Lower lobe of right lung (tissue), 2 donors: ENCODE data around the gene HPCAL1. TPM values are rescaled to one million over a fixed set of nuclear protein-coding genes. Genes with fewer than 3 reads are reported as not detected.

Experiments
- ATAC-seq, 2 donors: fragments of 200-7000 bp; cut with Tn5 transposase; one replicate each; pipeline ENCODE4 v1.9.1; 2020 to 2022; ENCODE audit warnings: mild to moderate bottlenecking in 2 of 2, moderate library complexity in 2 of 2
- DNase-seq: peaks from one replicate; pipeline ENCODE4 v3.0.0-alpha.2; 2020
- H3K27ac ChIP-seq: fragments of 200-600 bp; one replicate; pipeline ENCODE4 v1.8.0; 2022
- H3K27me3 ChIP-seq: fragments of 200-600 bp; one replicate; pipeline ENCODE4 v1.8.0; 2022; ENCODE audit warnings: low read depth
- H3K36me3 ChIP-seq: fragments of 200-600 bp; one replicate; pipeline ENCODE4 v1.8.0; 2022; ENCODE audit warnings: mild to moderate bottlenecking
- H3K4me1 ChIP-seq: fragments of 200-600 bp; one replicate; pipeline ENCODE4 v1.8.0; 2022
- H3K4me3 ChIP-seq: fragments of 200-600 bp; one replicate; pipeline ENCODE4 v1.8.0; 2022; ENCODE audit warnings: mild to moderate bottlenecking
- H3K9me3 ChIP-seq: fragments of 200-600 bp; one replicate; pipeline ENCODE4 v1.8.0; 2022
- CTCF ChIP-seq: fragments of 200-600 bp; IDR thresholded peaks from one replicate; pipeline ENCODE4 v1.8.0; 2022; ENCODE audit warnings: antibody characterized with exemption, mild to moderate bottlenecking
- intact Hi-C: fragments of 100-400 bp; cut with DNase I; formaldehyde crosslinking; loops from one replicate; pipeline ENCODE4 v1.11.0; 2022
- total RNA-seq: library from RNA; stranded (reverse); fragmentation: NEBNext Ultra II Directional; extraction: Animal tissue kit (Norgen Biotek cat#: 25700); gene quantifications from one replicate; pipeline ENCODE4 v1.2.1, GENCODE V29; 2021
- donor health status: DM: no; HTN: yes; CAD: no; lungs with severe emphysema.

Gene HPCAL1
- total RNA-seq, 1 donor from 2014 or later: 132 TPM

DNA sequence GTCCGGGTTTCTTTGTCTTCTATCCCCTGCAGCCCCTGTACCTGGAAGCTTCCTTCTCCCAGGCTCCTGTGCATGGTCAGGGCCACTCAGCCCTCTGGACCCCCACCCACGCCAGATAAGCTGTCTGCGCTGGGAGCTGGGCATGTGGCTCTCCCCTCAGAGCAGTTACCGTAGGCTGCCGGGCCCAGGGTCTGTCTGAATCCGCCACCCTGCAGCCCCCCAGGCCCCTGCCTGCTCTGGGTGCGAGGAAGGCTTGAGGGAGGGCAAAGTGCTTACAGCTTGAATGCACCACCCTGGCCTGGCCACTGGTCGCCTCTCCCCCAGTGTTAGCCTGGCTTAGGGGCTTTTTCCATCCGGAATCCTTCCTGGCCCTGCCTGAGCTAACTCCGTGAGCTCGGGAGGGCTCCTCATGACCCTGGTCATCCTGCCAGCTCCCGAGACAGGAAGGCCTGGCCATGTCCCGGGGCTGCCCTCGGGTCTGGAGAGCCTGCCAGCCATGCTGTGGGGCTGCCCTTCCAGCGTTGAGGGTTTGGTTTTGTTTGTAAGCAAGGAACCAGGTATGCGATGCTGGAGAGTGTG is 94.7 kb downstream of the HPCAL1 start:
- Histone ChIP-seq H3K36me3 (peaks cover 17% of the 10 kb centered on the region), H3K27me3 (no peaks in the 10 kb centered on the region), H3K4me3 (no peak overlapping the region), H3K4me1 (peaks cover 83% of the 10 kb centered on the region), H3K9me3 (no peaks in the 10 kb centered on the region), H3K27ac (peak overlapping the region; percentile 60)
- intact Hi-C loops: no loop called here
- TF ChIP-seq CTCF: no peak
- ATAC-seq: peak in 1 of 2 donors; percentile 13
- no peak for DNase-seq

- intact Hi-C loops: no loop called here
- no peak for TF ChIP-seq CTCF
- no peaks in the 10 kb centered on the region for H3K27me3 ChIP-seq
- no peak overlapping the region for H3K4me3 ChIP-seq
- peaks cover 83% of the 10 kb centered on the region for H3K4me1 ChIP-seq
- H3K36me3 ChIP-seq: peaks cover 17% of the 10 kb centered on the region
- peak overlapping the region; percentile 60 for H3K27ac ChIP-seq
- ATAC-seq: peak; percentile 18 to 40
- no peak for DNase-seq
- H3K9me3 ChIP-seq: no peaks in the 10 kb centered on the region
These were observed 95.2 kb downstream of the HPCAL1 start for GRCh38 chr2:10397878-10398277.

DNA sequence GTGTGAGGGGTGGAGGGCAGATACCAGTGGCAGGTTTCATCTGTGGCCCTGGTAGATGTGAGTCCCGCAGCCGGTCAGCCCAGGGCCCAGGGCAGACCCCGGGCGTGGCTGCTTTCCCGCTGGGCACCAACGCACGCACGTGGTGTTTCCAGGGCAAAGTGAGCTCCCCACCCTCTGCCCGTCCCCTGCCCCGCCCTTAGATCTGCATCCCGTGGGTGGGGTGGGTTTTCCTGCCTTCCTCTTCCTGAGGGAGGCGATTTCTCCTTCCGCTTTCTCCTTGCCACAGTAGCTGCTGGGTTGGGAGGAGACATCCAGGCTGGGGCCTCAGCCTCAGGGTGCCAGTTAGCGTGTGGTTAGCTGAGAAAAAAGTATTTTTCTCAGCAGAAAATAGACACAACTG is 95.8 kb downstream of the HPCAL1 start:
- peaks cover 77% of the 10 kb centered on the region for H3K4me1 ChIP-seq
- peak; percentile 83 for DNase-seq
- intact Hi-C loops: no loop called here
- peak; percentile 33 to 47 for ATAC-seq
- H3K27me3 ChIP-seq: no peaks in the 10 kb centered on the region
- no peak overlapping the region for H3K4me3 ChIP-seq
- H3K27ac ChIP-seq: peak overlapping the region; percentile 60
- no peaks in the 10 kb centered on the region for H3K9me3 ChIP-seq
- H3K36me3 ChIP-seq: peaks cover 17% of the 10 kb centered on the region
- TF ChIP-seq CTCF: no peak

GRCh38 chr2:10399358-10399757 is 96.7 kb downstream of the HPCAL1 start:
- no peaks in the 10 kb centered on the region for H3K27me3 ChIP-seq
- H3K36me3 ChIP-seq: peaks cover 23% of the 10 kb centered on the region
- peak overlapping the region; percentile 82 for H3K27ac ChIP-seq
- ATAC-seq: no peak
- intact Hi-C loops: no loop called here
- H3K4me1 ChIP-seq: peaks cover 80% of the 10 kb centered on the region
- H3K9me3 ChIP-seq: no peaks in the 10 kb centered on the region
- H3K4me3 ChIP-seq: no peak overlapping the region
- DNase-seq: no peak
- TF ChIP-seq CTCF: no peak

DNA sequence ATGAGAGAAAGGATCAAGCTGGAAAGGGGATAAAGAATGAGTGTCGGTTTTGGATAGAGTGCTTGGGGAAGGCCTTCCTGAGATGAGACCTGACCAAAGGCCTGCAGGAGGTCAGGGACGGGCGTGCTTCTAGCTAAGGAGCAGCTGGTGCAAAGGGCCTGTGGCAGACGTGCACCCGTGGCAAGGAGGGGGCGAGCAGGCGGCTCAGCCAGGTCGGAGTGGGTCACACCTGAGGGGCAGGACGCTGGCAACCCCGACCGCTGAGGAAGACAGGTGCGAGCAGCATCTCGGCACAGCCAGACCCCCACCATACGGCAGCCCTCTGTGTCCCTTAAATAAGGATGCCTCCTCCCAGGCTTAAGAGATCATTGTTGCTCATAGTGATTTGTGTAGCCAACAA is 97.3 kb downstream of the HPCAL1 start:
- TF ChIP-seq CTCF: no peak
- DNase-seq (no peak), ATAC-seq (no peak)
- Histone ChIP-seq H3K27me3 (no peaks in the 10 kb centered on the region), H3K27ac (peak overlapping the region; percentile 82), H3K4me3 (no peak overlapping the region), H3K4me1 (peaks cover 87% of the 10 kb centered on the region), H3K36me3 (peaks cover 27% of the 10 kb centered on the region), H3K9me3 (no peaks in the 10 kb centered on the region)
- intact Hi-C loops: no loop called here
